ENCODE data around the gene ARHGAP32.

DNA sequence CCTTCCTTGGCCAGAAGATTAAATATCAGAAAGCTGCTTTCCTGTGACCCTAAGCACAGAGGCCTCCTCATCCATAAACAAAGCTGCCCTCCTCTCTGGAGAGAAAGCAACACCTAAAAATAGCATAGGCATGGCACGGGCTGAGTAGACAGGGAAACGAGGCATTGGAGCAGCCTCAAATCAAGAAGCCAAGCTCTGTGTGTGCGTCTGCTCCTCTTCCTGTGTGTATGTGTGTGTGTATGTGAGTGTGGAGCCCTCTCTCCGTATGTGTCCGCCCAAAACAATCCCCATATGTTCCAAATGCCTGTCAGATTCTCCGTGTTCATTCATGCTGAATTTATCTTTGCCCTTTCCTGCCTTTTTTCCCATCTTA, 277.0 kb downstream of the ARHGAP32 start:
- TF ChIP-seq POLR2A (IDR thresholded peaks at IDR 0.05) (no peak), EP300 (IDR thresholded peaks at IDR 0.05) (no peak), CTCF (IDR thresholded peaks at IDR 0.05) (no peak), POLR2AphosphoS5 (IDR thresholded peaks at IDR 0.05) (no peak)

All from upper lobe of left lung (tissue), 4 donors.